Activated CD4-positive, alpha-beta memory T cell treated with anti-CD3 and anti-CD28 coated beads, Interleukin-2, amount 10 ng/mL, durations not matched to agents 7 days and 5 days (primary cell): ENCODE measurements around the gene RABL3. TPM values are rescaled to one million over a fixed set of nuclear protein-coding genes. Genes with fewer than 3 reads are reported as not detected.
A peak's percentile ranks its signal among the peaks of the same experiment; 100 is the strongest.
"Not testable (repeated sequence)": the region's sequence is repeated elsewhere in the genome, so short reads cannot be mapped to it uniquely, and the experiment has no call there.

Source experiments
- CTCF ChIA-PET: fragments of 350-600 bp; sonication (Branson Sonifier 250); formaldehyde crosslinking; loops from one replicate; lab custom pipeline; 2021; ENCODE audit warnings: antibody characterized with exemption, inconsistent platforms; lab: Charles Lee
- POLR2A ChIA-PET: fragments of 350-600 bp; sonication (Branson Sonifier 250); formaldehyde crosslinking; loops from one replicate; lab custom pipeline; 2021; ENCODE audit warnings: antibody characterized with exemption; lab: Charles Lee
- DNase-seq: peaks from one replicate; pipeline ENCODE4 v3.0.0-alpha.2; 2020
- H3K27ac Mint-ChIP-seq: one replicate; pipeline ENCODE4 v1.8.0; 2021; ENCODE audit warnings: mild to moderate bottlenecking, mixed read lengths
- H3K27me3 Mint-ChIP-seq: one replicate; pipeline ENCODE4 v1.8.0; 2021; ENCODE audit warnings: mixed read lengths
- H3K36me3 Mint-ChIP-seq: one replicate; pipeline ENCODE4 v1.8.0; 2021; ENCODE audit warnings: low read depth, mixed read lengths
- H3K4me1 Mint-ChIP-seq: one replicate; pipeline ENCODE4 v1.8.0; 2021; ENCODE audit warnings: mixed read lengths
- H3K4me3 Mint-ChIP-seq: one replicate; pipeline ENCODE4 v1.8.0; 2021; ENCODE audit warnings: mild to moderate bottlenecking, mixed read lengths
- H3K9me3 Mint-ChIP-seq: one replicate; pipeline ENCODE4 v1.8.0; 2021; ENCODE audit warnings: mixed read lengths
- total RNA-seq, 2 experiments: library from RNA; stranded (reverse); gene quantifications; one replicate each; pipeline ENCODE4 v1.2.3, GENCODE V29; 2021

The RABL3 gene
- total RNA-seq, 2 experiments from 2014 or later = 22.3 to 24.7 TPM

- DNase-seq = no peak
- ChIA-PET POLR2A (interaction anchor here (1.6 kb wide), 1 partner anchor 24 kb away, joined by 4 read pairs; the partner anchor contains the start of gene GTF2E1), CTCF (interaction anchor here (1.3 kb wide), 1 partner anchor 29 kb away, joined by 3 read pairs; no protein-coding TSS in a partner anchor)
- peaks cover 25% of the 10 kb centered on the region for H3K4me1 Mint-ChIP-seq
- no peak overlapping the region for H3K27ac Mint-ChIP-seq
- peaks cover 14% of the 10 kb centered on the region for H3K36me3 Mint-ChIP-seq
- H3K9me3 Mint-ChIP-seq = no peaks in the 10 kb centered on the region
- H3K4me3 Mint-ChIP-seq = no peak overlapping the region
- H3K27me3 Mint-ChIP-seq = no peaks in the 10 kb centered on the region
Observed at GRCh38 chr3:120766576-120766975, 24.3 kb upstream of the RABL3 start.

- CTCF ChIA-PET = interaction anchor here (0.6 to 1.5 kb wide), 7 partner anchors 23 to 207 kb away, joined by 3 to 4 read pairs (median 3); partner anchors contain the start of genes GTF2E1 and RABL3
- Mint-ChIP-seq H3K4me1 (peaks cover 25% of the 10 kb centered on the region), H3K4me3 (no peak overlapping the region), H3K36me3 (peaks cover 16% of the 10 kb centered on the region), H3K27me3 (no peaks in the 10 kb centered on the region), H3K27ac (no peak overlapping the region), H3K9me3 (no peaks in the 10 kb centered on the region)
- no peak for DNase-seq
- POLR2A ChIA-PET = interaction anchor here (0.9 to 1.6 kb wide), 2 partner anchors 23 to 25 kb away, joined by 4 read pairs; partner anchors contain the start of gene GTF2E1
Observed at GRCh38 chr3:120765830-120766493, 23.6 kb upstream of the RABL3 start.

GRCh38 chr3:120764206-120764605 lies 21.9 kb upstream of the RABL3 start:
- DNase-seq = no peak
- CTCF ChIA-PET = interaction anchor here (1.5 to 1.7 kb wide), 2 partner anchors 31 to 205 kb away, joined by 4 to 7 read pairs; no protein-coding TSS in a partner anchor
- no peaks in the 10 kb centered on the region for H3K27me3 Mint-ChIP-seq
- H3K4me1 Mint-ChIP-seq = peaks cover 25% of the 10 kb centered on the region
- no peak overlapping the region for H3K27ac Mint-ChIP-seq
- no peak overlapping the region for H3K4me3 Mint-ChIP-seq
- POLR2A ChIA-PET = no interaction called here
- peaks cover 3% of the 10 kb centered on the region for H3K9me3 Mint-ChIP-seq
- peaks cover 24% of the 10 kb centered on the region for H3K36me3 Mint-ChIP-seq

GRCh38 chr3:120763601-120764000 lies 21.3 kb upstream of the RABL3 start:
- Mint-ChIP-seq H3K4me1 (peaks cover 27% of the 10 kb centered on the region), H3K4me3 (no peak overlapping the region), H3K27ac (no peak overlapping the region), H3K36me3 (peaks cover 29% of the 10 kb centered on the region), H3K9me3 (peaks cover 5% of the 10 kb centered on the region), H3K27me3 (no peaks in the 10 kb centered on the region)
- no peak for DNase-seq
- POLR2A ChIA-PET = no interaction called here
- CTCF ChIA-PET = interaction anchor here (1.7 kb wide), 1 partner anchor 32 kb away, joined by 7 read pairs; no protein-coding TSS in a partner anchor

GRCh38 chr3:120762615-120763014 lies 20.3 kb upstream of the RABL3 start:
- no peak overlapping the region for H3K4me3 Mint-ChIP-seq
- no peak for DNase-seq
- POLR2A ChIA-PET = no interaction called here
- no peaks in the 10 kb centered on the region for H3K27me3 Mint-ChIP-seq
- peaks cover 34% of the 10 kb centered on the region for H3K36me3 Mint-ChIP-seq
- peaks cover 5% of the 10 kb centered on the region for H3K9me3 Mint-ChIP-seq
- CTCF ChIA-PET = no interaction called here
- H3K27ac Mint-ChIP-seq = no peak overlapping the region
- H3K4me1 Mint-ChIP-seq = peaks cover 27% of the 10 kb centered on the region

GRCh38 chr3:120758551-120758950 lies 16.2 kb upstream of the RABL3 start:
- POLR2A ChIA-PET, CTCF ChIA-PET, H3K27me3 Mint-ChIP-seq, H3K9me3 Mint-ChIP-seq, H3K27ac Mint-ChIP-seq, H3K4me3 Mint-ChIP-seq, DNase-seq: not testable (repeated sequence)
- H3K4me1 Mint-ChIP-seq = peaks cover 12% of the 10 kb centered on the region
- peaks cover 55% of the 10 kb centered on the region for H3K36me3 Mint-ChIP-seq

GRCh38 chr3:120756061-120756460 lies 13.7 kb upstream of the RABL3 start:
- Mint-ChIP-seq H3K27ac (no peak overlapping the region), H3K36me3 (peaks cover 64% of the 10 kb centered on the region), H3K27me3 (no peaks in the 10 kb centered on the region), H3K4me3 (no peak overlapping the region), H3K4me1 (peaks cover 2% of the 10 kb centered on the region), H3K9me3 (peaks cover 8% of the 10 kb centered on the region)
- ChIA-PET CTCF (no interaction called here), POLR2A (no interaction called here)
- no peak for DNase-seq

GRCh38 chr3:120753810-120754209 lies 11.5 kb upstream of the RABL3 start:
- Mint-ChIP-seq H3K27me3 (no peaks in the 10 kb centered on the region), H3K36me3 (peaks cover 58% of the 10 kb centered on the region), H3K4me1 (peaks cover 6% of the 10 kb centered on the region), H3K9me3 (peaks cover 3% of the 10 kb centered on the region), H3K4me3 (no peak overlapping the region), H3K27ac (no peak overlapping the region)
- CTCF ChIA-PET = no interaction called here
- no peak for DNase-seq
- POLR2A ChIA-PET = interaction anchor here (1.2 kb wide), 1 partner anchor 11 kb away, joined by 6 read pairs; the partner anchor contains the start of genes GTF2E1 and RABL3

- Mint-ChIP-seq H3K36me3 (peaks cover 51% of the 10 kb centered on the region), H3K27ac (no peak overlapping the region), H3K27me3 (no peaks in the 10 kb centered on the region), H3K4me1 (peaks cover 5% of the 10 kb centered on the region), H3K4me3 (no peak overlapping the region), H3K9me3 (peaks cover 3% of the 10 kb centered on the region)
- POLR2A ChIA-PET = no interaction called here
- DNase-seq = no peak
- CTCF ChIA-PET = no interaction called here
Observed at GRCh38 chr3:120752865-120753264, 10.5 kb upstream of the RABL3 start.

GRCh38 chr3:120752230-120752629 lies 9.9 kb upstream of the RABL3 start:
- Mint-ChIP-seq H3K36me3 (peaks cover 53% of the 10 kb centered on the region), H3K9me3 (peaks cover 3% of the 10 kb centered on the region), H3K4me3 (no peak overlapping the region), H3K27ac (no peak overlapping the region), H3K27me3 (no peaks in the 10 kb centered on the region), H3K4me1 (peaks cover 5% of the 10 kb centered on the region)
- CTCF ChIA-PET = no interaction called here
- DNase-seq = no peak
- POLR2A ChIA-PET = no interaction called here

GRCh38 chr3:120749843-120750242 lies 7.5 kb upstream of the RABL3 start:
- Mint-ChIP-seq H3K36me3 (peaks cover 47% of the 10 kb centered on the region), H3K4me3 (no peak overlapping the region), H3K27me3 (no peaks in the 10 kb centered on the region), H3K27ac (no peak overlapping the region), H3K9me3 (no peaks in the 10 kb centered on the region), H3K4me1 (peaks cover 9% of the 10 kb centered on the region)
- ChIA-PET CTCF (no interaction called here), POLR2A (no interaction called here)
- DNase-seq = no peak

- ChIA-PET CTCF (no interaction called here), POLR2A (no interaction called here)
- Mint-ChIP-seq H3K4me1 (peaks cover 39% of the 10 kb centered on the region), H3K9me3 (no peaks in the 10 kb centered on the region), H3K36me3 (peaks cover 25% of the 10 kb centered on the region), H3K27ac (no peak overlapping the region), H3K4me3 (no peak overlapping the region), H3K27me3 (no peaks in the 10 kb centered on the region)
- DNase-seq = no peak
Observed at GRCh38 chr3:120745466-120745865, 3.1 kb upstream of the RABL3 start.

GRCh38 chr3:120743556-120744195 lies 1.4 kb upstream of the RABL3 start:
- ChIA-PET POLR2A (interaction anchor here (0.8 to 6.3 kb wide), 10 partner anchors 14 to 648 kb away, joined by 3 to 69 read pairs (median 6); partner anchors contain the start of genes LRRC58 and NDUFB4), CTCF (interaction anchor here (1.0 to 1.9 kb wide), 3 partner anchors 22 to 185 kb away, joined by 3 to 5 read pairs (median 3); no protein-coding TSS in a partner anchor)
- no peaks in the 10 kb centered on the region for H3K27me3 Mint-ChIP-seq
- peaks cover 24% of the 10 kb centered on the region for H3K36me3 Mint-ChIP-seq
- no peak for DNase-seq
- peak overlapping the region; percentile 95 for H3K27ac Mint-ChIP-seq
- H3K4me3 Mint-ChIP-seq = peak overlapping the region; percentile 80
- H3K9me3 Mint-ChIP-seq = no peaks in the 10 kb centered on the region
- H3K4me1 Mint-ChIP-seq = peaks cover 34% of the 10 kb centered on the region
